Erythroblast (primary cell): Measurements from ENCODE around the gene CRHR2.

Experiments
- GATA1 ChIP-seq: IDR thresholded peaks from 2 replicates; pipeline ENCODE4 v1.6.1; 2011; ENCODE audit warnings: low read depth, mild to moderate bottlenecking, control low read depth, low read length, moderate library complexity
- POLR2A ChIP-seq: IDR thresholded peaks from 2 replicates; pipeline ENCODE4 v1.6.1; 2011; ENCODE audit warnings: mild to moderate bottlenecking, low read length

- TF ChIP-seq POLR2A (no peak), GATA1 (no peak)
Observed at GRCh38 chr7:30692882-30693281, 10.6 kb upstream of the CRHR2 start.
